ENCODE results near the gene PHF2.

The PHF2 gene

DNA sequence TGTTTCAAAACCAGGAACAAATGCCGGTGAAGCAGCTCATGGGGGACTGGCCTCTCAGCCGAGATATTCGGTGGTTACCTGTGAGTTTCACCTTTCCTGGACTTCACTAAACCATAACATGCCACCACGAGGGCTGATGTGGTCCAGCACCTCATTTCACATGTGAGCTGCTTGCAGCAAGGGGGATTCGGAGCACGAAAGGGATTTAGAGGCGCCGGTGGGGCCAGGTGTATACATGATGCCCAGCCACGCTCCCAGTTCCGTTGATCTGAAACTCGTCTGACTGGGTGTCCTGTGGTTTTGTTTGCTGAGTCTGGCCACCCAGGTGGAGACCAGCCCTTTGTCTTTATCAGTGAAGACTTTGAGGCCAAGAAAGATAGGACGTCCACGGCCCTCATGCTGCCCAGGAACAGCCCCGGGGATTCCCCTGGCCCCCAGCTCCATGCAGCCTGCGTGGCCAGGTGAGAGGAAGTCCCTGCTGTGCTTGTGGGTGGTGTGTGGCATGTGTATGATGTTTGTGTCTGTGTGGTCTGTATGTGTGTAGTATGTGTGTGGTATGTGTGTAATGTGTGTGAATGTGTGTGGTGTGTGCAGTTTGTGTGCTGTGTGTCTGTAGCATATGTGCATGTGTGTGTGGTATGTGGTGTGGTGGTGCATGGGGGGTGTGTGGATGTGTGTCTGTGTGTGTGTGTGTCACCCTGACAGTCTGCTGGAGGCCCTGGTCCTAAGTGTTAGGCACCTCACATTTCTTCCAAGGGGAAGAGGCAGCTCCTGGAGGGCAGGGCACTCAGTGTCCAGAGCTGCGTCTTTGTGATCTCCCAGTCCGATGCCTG is 23.4 kb downstream of the PHF2 start:
- Histone ChIP-seq H3K36me3 (ENCODE audit: control insufficient read depth, insufficient read depth, low read length) (no peaks in the 10 kb centered on the region), H3K4me1 (ENCODE audit: control insufficient read depth, insufficient read depth, low read length) (peaks cover 21% of the 10 kb centered on the region), H3K4me3 (ENCODE audit: low read length) (no peak overlapping the region), H3K9ac (ENCODE audit: low read length) (peak overlapping the region; percentile 23), H3K27me3 (ENCODE audit: control insufficient read depth, insufficient read depth, low read length) (no peaks in the 10 kb centered on the region), H3K9me3 (ENCODE audit: control insufficient read depth, low read length) (no peaks in the 10 kb centered on the region)

DNA sequence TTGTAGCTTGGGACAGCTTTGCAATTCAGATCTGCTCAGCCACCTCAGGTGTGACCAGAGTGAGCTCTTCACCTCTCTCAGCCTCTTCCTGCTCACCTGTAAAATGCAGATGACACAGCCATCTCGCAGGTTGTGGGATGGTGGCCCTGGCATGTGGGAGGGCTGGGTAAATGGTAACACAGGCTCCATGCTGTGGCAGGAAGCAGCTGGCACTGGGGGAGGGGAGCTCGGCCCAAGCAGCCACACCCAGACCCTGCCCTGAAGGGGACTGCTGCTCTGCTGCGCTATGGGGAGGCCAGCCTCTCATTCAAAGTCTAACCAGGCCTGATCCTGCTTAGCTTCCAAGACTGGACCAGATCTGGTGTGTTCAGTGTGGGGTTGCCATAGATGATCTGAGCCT is 24.1 kb downstream of the PHF2 start:
- H3K4me1 ChIP-seq (ENCODE audit: control insufficient read depth, insufficient read depth, low read length), result peaks cover 21% of the 10 kb centered on the region
- H3K9ac ChIP-seq (ENCODE audit: low read length), result peak overlapping the region; percentile 23
- H3K27me3 ChIP-seq (ENCODE audit: control insufficient read depth, insufficient read depth, low read length), result no peaks in the 10 kb centered on the region
- no peaks in the 10 kb centered on the region for H3K36me3 ChIP-seq (ENCODE audit: control insufficient read depth, insufficient read depth, low read length)
- no peak overlapping the region for H3K4me3 ChIP-seq (ENCODE audit: low read length)
- no peaks in the 10 kb centered on the region for H3K9me3 ChIP-seq (ENCODE audit: control insufficient read depth, low read length)

DNA sequence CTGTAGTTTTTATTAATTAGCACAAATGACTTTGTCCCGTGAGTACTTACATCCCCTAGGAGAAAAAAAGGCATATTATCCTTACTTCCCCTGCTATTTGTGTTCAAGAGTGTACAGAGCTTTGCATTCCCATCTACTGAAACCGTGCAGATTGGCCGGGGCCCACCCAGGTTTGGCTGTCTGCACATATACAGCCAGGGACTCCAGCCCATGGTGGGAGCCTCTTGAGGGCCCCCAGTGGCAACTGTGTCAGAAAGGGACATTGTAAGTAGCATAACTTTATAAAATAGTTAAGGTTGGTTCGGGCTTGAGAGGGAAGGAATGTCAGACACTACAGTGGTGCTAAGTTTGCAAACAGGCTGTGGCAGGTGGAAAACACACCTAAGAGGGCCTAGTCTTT is 24.7 kb downstream of the PHF2 start:
- no peaks in the 10 kb centered on the region for H3K9me3 ChIP-seq (ENCODE audit: control insufficient read depth, low read length)
- no peak overlapping the region for H3K9ac ChIP-seq (ENCODE audit: low read length)
- H3K27me3 ChIP-seq (ENCODE audit: control insufficient read depth, insufficient read depth, low read length), result no peaks in the 10 kb centered on the region
- H3K36me3 ChIP-seq (ENCODE audit: control insufficient read depth, insufficient read depth, low read length), result no peaks in the 10 kb centered on the region
- H3K4me3 ChIP-seq (ENCODE audit: low read length), result no peak overlapping the region
- H3K4me1 ChIP-seq (ENCODE audit: control insufficient read depth, insufficient read depth, low read length), result peaks cover 21% of the 10 kb centered on the region

DNA sequence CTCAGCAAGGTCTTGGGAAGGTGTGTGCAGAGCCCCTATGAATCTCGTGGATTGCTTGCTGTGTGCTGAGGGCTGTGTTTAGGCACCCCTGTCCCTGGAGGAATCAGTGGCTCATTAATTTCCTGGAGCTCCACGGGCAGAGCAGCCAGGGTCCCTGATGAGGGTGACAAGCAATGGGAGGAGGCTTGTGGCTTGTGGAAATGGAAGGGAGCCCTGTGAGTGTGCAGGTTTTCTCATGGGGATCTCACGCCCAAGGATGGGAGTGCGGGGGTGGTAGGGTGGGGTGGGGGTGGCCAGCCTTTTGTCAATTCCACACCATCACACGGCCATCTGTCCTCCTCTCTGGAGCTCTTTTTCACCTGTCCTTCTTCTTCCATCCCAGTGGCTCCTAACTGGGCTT is 25.3 kb downstream of the PHF2 start:
- Histone ChIP-seq H3K4me1 (ENCODE audit: control insufficient read depth, insufficient read depth, low read length) (peaks cover 21% of the 10 kb centered on the region), H3K9me3 (ENCODE audit: control insufficient read depth, low read length) (no peaks in the 10 kb centered on the region), H3K27me3 (ENCODE audit: control insufficient read depth, insufficient read depth, low read length) (no peaks in the 10 kb centered on the region), H3K9ac (ENCODE audit: low read length) (no peak overlapping the region), H3K36me3 (ENCODE audit: control insufficient read depth, insufficient read depth, low read length) (no peaks in the 10 kb centered on the region), H3K4me3 (ENCODE audit: low read length) (no peak overlapping the region)

DNA sequence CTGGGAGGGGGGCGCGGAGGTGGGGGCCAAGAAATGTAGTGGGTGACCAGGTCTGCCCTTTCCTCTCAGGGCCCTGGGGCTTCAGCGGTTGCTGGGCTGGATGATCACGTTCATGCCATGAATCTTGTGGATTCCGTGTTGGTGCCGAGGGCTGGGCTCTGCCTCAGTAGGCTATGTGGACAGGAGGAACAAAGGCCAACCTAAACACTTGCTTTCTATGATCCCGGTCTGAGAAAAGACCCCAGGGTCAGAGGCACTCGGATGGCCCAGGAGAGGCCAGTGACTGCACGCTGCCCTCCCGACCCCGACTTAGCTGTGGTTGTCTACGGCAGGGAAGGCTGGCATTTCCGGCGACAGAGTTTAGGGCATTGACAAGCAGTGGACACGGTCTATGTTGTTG is 26.6 kb downstream of the PHF2 start:
- no peaks in the 10 kb centered on the region for H3K9me3 ChIP-seq (ENCODE audit: control insufficient read depth, low read length)
- no peak overlapping the region for H3K9ac ChIP-seq (ENCODE audit: low read length)
- H3K4me1 ChIP-seq (ENCODE audit: control insufficient read depth, insufficient read depth, low read length), result peaks cover 21% of the 10 kb centered on the region
- no peaks in the 10 kb centered on the region for H3K27me3 ChIP-seq (ENCODE audit: control insufficient read depth, insufficient read depth, low read length)
- no peaks in the 10 kb centered on the region for H3K36me3 ChIP-seq (ENCODE audit: control insufficient read depth, insufficient read depth, low read length)
- H3K4me3 ChIP-seq (ENCODE audit: low read length), result no peak overlapping the region

DNA sequence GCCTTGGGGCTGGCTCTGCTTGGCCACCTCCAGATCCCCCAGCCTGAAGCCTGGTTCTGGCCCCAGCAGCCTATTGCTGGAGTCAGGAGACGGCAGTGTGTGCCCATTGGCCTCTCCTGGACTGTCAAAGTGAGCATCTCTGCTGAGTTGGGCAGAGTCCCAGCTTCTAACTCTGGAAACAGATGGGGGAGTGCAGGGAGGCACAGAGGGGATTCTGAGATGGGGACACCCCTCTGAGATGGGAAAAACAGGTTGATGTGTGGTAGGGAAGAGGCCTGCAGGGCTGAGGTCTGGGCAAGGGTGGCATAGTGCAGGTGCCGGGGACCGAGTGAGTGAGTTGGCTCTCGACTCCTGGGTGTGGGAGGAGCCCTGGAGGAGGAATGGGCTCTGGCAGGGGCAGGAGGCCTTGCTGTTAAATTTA is 27.5 kb downstream of the PHF2 start:
- H3K9ac ChIP-seq (ENCODE audit: low read length), result no peak overlapping the region
- no peaks in the 10 kb centered on the region for H3K27me3 ChIP-seq (ENCODE audit: control insufficient read depth, insufficient read depth, low read length)
- H3K4me3 ChIP-seq (ENCODE audit: low read length), result no peak overlapping the region
- H3K36me3 ChIP-seq (ENCODE audit: control insufficient read depth, insufficient read depth, low read length), result no peaks in the 10 kb centered on the region
- no peaks in the 10 kb centered on the region for H3K9me3 ChIP-seq (ENCODE audit: control insufficient read depth, low read length)
- H3K4me1 ChIP-seq (ENCODE audit: control insufficient read depth, insufficient read depth, low read length), result peaks cover 18% of the 10 kb centered on the region

DNA sequence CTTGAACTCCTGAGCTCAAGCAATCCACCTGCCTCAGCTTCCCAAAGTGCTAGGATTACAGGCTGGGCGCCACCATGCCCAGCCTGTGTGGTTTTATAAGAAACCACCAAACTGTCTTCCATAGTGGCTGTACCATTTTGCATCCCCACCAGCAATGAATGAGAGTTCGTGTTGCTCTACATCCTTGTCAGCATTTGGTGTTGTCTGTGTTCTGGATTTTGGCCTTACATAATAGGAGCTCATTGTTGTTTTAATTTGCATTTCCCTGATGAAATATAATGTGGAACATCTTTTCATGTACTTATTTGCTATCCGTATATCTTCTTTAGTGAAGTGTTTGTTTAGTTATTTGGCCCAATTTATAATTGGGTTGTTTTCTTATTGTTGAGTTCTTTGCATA is 29.8 kb downstream of the PHF2 start:
- no peaks in the 10 kb centered on the region for H3K4me1 ChIP-seq (ENCODE audit: control insufficient read depth, insufficient read depth, low read length)
- no peaks in the 10 kb centered on the region for H3K9me3 ChIP-seq (ENCODE audit: control insufficient read depth, low read length)
- H3K27me3 ChIP-seq (ENCODE audit: control insufficient read depth, insufficient read depth, low read length), result no peaks in the 10 kb centered on the region
- H3K9ac ChIP-seq (ENCODE audit: low read length), result no peak overlapping the region
- H3K4me3 ChIP-seq (ENCODE audit: low read length), result no peak overlapping the region
- no peaks in the 10 kb centered on the region for H3K36me3 ChIP-seq (ENCODE audit: control insufficient read depth, insufficient read depth, low read length)

DNA sequence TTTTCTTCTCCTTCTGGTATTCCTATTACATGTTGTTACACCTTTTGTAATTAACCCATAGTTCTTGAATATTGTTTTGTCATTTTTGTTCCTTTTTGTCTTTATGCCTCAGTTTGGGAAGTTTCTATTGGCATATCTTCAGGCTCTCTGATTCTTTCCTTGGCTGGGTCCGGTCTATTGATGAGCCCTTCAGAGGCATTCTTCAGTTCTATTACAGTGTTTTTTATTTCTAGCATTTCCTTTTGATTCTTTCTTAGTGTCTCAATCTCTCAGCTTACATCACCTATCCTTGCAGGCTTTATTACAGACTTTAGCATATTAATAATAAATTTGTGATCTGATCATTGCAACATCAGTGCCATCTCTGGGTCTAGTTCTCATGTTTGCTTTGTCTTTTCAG is 33.8 kb downstream of the PHF2 start:
- Histone ChIP-seq H3K27me3 (ENCODE audit: control insufficient read depth, insufficient read depth, low read length) (no peaks in the 10 kb centered on the region), H3K4me1 (ENCODE audit: control insufficient read depth, insufficient read depth, low read length) (no peaks in the 10 kb centered on the region), H3K9ac (ENCODE audit: low read length) (no peak overlapping the region), H3K4me3 (ENCODE audit: low read length) (no peak overlapping the region), H3K36me3 (ENCODE audit: control insufficient read depth, insufficient read depth, low read length) (no peaks in the 10 kb centered on the region), H3K9me3 (ENCODE audit: control insufficient read depth, low read length) (no peaks in the 10 kb centered on the region)

DNA sequence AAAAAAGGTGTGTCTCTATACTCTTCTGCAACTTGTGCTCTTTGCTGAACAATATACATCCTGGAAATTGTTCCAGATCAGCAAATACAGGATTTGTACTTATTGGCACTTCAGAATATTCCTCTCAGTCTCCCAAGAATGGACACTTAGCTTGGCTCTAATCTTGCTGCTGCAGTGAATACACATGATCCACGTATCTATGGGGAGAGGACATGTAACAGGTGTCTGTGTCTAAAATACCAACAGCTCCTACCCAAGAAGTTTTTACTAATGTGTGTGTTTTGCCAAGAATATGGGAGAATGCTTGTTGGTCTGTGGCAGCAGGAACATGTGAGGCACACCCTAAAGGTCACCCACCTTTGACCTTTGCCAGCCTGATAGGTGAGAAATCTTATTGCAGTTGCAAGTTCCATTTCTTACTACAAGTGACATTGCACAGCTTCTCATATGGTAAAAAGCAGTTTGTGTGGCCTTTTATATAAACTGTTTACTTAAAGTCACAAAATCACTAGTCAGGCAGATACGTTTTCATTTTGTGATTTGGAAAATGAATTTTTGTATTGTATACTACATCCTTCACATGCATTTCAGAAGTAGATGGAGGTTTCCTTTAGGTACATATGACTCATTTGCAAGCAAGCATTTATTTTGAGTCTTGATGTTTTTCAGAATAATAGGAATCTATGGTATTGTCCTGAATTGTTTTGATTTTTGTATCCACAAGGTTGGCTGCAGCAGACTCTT is 35.8 kb downstream of the PHF2 start:
- Histone ChIP-seq H3K9ac (ENCODE audit: low read length) (no peak overlapping the region), H3K36me3 (ENCODE audit: control insufficient read depth, insufficient read depth, low read length) (no peaks in the 10 kb centered on the region), H3K9me3 (ENCODE audit: control insufficient read depth, low read length) (no peaks in the 10 kb centered on the region), H3K4me1 (ENCODE audit: control insufficient read depth, insufficient read depth, low read length) (no peaks in the 10 kb centered on the region), H3K4me3 (ENCODE audit: low read length) (no peak overlapping the region), H3K27me3 (ENCODE audit: control insufficient read depth, insufficient read depth, low read length) (no peaks in the 10 kb centered on the region)

DNA sequence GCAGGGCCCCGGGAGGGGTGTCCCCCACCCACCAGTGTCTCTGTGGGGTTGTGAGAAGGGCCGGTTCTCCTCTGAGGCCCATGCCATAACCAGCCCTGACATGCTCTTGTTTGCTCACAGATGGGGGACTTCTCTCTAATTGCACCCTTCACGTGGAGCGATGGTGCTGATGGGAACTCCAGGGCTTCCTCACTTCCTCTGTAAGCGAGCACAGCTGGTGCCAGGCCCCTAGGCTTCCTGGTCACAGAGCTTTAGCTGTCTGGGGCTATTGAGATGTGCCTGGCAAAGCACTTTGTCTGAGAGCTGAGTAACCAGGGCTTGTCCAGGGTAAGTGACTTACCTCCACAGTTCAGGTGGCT is 36.4 kb downstream of the PHF2 start:
- Histone ChIP-seq H3K9me3 (ENCODE audit: control insufficient read depth, low read length) (no peaks in the 10 kb centered on the region), H3K36me3 (ENCODE audit: control insufficient read depth, insufficient read depth, low read length) (no peaks in the 10 kb centered on the region), H3K4me3 (ENCODE audit: low read length) (no peak overlapping the region), H3K27me3 (ENCODE audit: control insufficient read depth, insufficient read depth, low read length) (no peaks in the 10 kb centered on the region), H3K4me1 (ENCODE audit: control insufficient read depth, insufficient read depth, low read length) (no peaks in the 10 kb centered on the region), H3K9ac (ENCODE audit: low read length) (no peak overlapping the region)

DNA sequence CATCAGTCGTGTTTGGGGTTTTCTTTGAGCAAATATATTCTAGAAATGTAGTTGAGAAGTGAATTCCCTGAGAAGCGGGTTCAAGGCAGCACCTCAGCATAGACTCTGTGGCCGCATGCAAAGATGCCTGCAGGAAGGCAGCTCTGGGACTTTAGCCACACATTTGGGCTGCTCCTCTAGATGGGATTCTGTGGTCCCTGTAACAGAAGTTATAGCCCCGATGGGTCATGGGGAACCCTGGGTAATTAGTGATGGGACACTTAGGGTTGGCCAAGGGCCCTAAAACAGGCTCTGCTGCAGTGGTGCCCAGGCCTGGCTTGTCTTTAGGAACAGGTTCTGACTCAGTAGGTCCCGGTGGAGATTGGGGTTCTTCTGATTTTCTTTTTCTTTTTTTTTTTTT is 36.8 kb downstream of the PHF2 start:
- Histone ChIP-seq H3K4me1 (ENCODE audit: control insufficient read depth, insufficient read depth, low read length) (no peaks in the 10 kb centered on the region), H3K4me3 (ENCODE audit: low read length) (no peak overlapping the region), H3K9ac (ENCODE audit: low read length) (no peak overlapping the region), H3K36me3 (ENCODE audit: control insufficient read depth, insufficient read depth, low read length) (no peaks in the 10 kb centered on the region), H3K9me3 (ENCODE audit: control insufficient read depth, low read length) (no peaks in the 10 kb centered on the region), H3K27me3 (ENCODE audit: control insufficient read depth, insufficient read depth, low read length) (no peaks in the 10 kb centered on the region)

DNA sequence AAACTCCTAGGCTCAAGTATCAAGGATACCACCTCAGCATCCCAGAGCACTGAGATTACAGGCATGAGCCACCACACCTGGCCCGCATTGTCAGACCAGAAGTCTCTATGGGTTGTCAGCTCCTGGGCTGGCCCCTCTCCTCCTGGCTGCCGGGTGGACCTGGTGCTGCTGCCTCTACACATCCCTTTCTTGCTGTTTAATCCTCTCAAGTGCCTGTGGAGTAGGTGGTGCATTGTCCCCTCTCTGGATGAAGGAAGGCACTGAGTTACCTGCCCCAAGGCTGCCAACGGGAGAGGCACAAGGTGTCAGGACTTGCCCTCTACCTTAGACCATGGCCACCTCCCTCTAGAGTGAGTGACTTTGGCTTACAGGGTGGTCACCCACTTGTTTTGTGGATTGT is 37.4 kb downstream of the PHF2 start:
- Histone ChIP-seq H3K9ac (ENCODE audit: low read length) (no peak overlapping the region), H3K9me3 (ENCODE audit: control insufficient read depth, low read length) (no peaks in the 10 kb centered on the region), H3K36me3 (ENCODE audit: control insufficient read depth, insufficient read depth, low read length) (no peaks in the 10 kb centered on the region), H3K4me1 (ENCODE audit: control insufficient read depth, insufficient read depth, low read length) (no peaks in the 10 kb centered on the region), H3K4me3 (ENCODE audit: low read length) (no peak overlapping the region), H3K27me3 (ENCODE audit: control insufficient read depth, insufficient read depth, low read length) (no peaks in the 10 kb centered on the region)
